ENCODE data around the gene TLCD2. TPM values are rescaled to one million over a fixed set of nuclear protein-coding genes. Genes with fewer than 3 reads are reported as not detected.

TLCD2 gene
- total and polyA plus RNA-seq, 9 donors = 1.5 to 9.1 (median 5.6) TPM

DNA sequence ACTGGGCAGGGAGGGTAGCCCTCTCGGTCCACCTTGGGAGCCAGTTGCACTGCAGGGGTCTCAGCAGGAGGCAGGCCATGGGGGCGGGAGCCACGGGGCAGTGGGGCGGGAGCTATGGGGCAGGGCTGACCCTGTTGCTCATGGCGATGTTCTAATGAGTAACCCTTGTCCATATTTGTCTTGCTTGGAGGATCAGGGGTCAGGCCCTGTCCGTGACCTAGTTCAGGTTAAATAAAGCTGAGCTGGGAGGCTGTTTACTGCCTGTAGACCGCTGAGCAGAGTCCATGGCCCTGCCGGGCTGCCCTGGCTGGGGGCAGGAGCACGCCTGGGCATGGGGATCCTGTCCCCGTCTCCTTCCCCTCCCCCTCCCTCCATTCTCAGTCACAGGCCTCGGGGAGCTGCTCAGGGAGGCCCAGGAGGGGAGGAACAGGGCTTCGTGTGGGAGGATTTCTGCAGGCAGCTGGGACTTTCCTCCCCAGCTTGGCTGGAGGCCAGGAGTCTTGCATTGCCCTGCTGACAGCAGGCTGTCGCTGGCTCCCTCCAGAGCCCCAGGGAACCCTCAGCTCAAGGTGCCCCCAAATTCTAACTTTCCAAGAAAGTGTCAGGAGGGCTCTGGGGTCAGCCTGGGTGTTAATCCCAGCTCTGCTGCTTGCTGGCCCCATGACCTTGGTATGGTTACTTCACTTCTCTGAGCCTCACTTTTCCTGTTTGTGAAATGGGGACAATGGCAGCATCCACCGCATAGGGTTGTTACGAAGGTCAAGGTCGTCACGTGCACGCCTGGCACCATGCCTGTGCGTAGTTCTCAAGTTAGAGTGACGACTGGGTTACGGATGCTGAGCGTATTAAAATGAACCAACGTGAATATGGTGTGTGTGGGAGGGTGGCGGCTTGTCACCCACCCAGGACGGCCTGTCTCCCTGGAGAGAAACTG lies 26.4 kb upstream of the TLCD2 start:
- intact Hi-C loops (cut with DNase I) = no loop called here
- no peak for TF ChIP-seq EP300 (IDR thresholded peaks at IDR 0.05)
- TF ChIP-seq, protein P1, sequence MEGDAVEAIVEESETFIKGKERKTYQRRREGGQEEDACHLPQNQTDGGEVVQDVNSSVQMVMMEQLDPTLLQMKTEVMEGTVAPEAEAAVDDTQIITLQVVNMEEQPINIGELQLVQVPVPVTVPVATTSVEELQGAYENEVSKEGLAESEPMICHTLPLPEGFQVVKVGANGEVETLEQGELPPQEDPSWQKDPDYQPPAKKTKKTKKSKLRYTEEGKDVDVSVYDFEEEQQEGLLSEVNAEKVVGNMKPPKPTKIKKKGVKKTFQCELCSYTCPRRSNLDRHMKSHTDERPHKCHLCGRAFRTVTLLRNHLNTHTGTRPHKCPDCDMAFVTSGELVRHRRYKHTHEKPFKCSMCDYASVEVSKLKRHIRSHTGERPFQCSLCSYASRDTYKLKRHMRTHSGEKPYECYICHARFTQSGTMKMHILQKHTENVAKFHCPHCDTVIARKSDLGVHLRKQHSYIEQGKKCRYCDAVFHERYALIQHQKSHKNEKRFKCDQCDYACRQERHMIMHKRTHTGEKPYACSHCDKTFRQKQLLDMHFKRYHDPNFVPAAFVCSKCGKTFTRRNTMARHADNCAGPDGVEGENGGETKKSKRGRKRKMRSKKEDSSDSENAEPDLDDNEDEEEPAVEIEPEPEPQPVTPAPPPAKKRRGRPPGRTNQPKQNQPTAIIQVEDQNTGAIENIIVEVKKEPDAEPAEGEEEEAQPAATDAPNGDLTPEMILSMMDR (IDR thresholded peaks at IDR 0.05) = no peak
- TF ChIP-seq POLR2A (IDR thresholded peaks at IDR 0.05) = no peak
- WGBS, 3 donors = 25 to 31% (median 25%) methylated on average over 19 to 25 of the region's 25 CpGs
- Histone ChIP-seq H3K4me1 (ENCODE audit: insufficient read depth) (peaks cover 20% of the 10 kb centered on the region), H3K27ac (peak overlapping the region; percentile 70 to 73), H3K27me3 (no peaks in the 10 kb centered on the region), H3K4me3 (no peak overlapping the region), H3K36me3 (no peaks in the 10 kb centered on the region), H3K9me3 (no peaks in the 10 kb centered on the region)
- DNase-seq = peak; percentile 75 to 88 (median 85)

DNA sequence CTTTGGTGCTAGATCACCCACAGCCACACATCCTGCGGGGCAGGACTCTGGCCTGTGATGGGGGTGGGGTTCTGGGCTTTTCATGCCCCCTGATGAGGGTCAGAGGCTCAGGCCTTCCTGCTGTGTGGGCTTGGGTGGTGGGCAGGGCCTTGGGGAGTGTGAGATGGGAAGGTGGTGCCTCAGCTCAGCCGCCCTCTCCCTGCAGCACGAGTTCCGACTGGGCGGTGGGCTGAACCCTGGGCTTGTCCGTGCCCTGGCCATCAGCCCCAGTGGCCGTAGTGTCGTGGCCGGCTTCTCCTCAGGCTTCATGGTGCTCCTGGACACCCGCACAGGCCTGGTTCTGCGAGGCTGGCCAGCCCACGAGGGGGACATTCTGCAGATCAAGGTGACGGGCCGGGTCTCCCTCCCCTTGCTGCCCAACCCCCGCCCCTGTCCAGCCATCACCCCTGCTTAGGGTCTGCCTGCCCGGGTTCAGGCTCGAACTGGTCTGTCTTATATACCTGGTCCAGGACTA lies 25.7 kb upstream of the TLCD2 start:
- 79 to 80% (median 80%) methylated on average over 16 to 17 of the region's 17 CpGs for WGBS, 3 donors

DNA sequence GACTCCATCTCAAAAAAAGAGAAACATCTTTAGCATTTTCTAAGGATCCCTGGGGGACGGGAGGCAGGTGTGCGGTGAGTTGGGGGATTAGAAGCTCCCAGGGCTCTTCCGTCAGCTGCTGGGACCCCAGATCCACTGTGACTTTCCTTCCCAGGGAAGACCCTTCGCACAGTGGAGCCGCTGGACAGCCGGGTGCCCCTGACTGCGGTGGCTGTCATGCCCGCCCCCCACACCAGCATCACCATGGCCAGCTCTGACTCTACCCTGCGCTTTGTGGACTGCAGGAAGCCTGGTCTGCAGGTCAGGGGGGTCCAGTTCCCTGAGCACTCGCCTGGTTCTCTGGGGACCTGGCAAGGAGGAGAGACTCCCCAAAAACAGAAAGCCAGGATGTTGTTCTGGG lies 25.2 kb upstream of the TLCD2 start:
- DNase-seq = peak in 1 of 5 donors; percentile 40
- intact Hi-C loops (cut with DNase I) = no loop called here
- Histone ChIP-seq H3K9me3 (no peaks in the 10 kb centered on the region), H3K4me3 (no peak overlapping the region), H3K4me1 (ENCODE audit: insufficient read depth) (peaks cover 28% of the 10 kb centered on the region), H3K27ac (peak overlapping the region in 1 of 2 donors; percentile 73), H3K27me3 (no peaks in the 10 kb centered on the region), H3K36me3 (no peaks in the 10 kb centered on the region)
- 96 to 99% (median 97%) methylated on average over 10 of the region's 10 CpGs for whole genome bisulfite sequencing, 3 donors
- TF ChIP-seq EP300 (IDR thresholded peaks at IDR 0.05) = no peak
- TF ChIP-seq, protein P1 (IDR thresholded peaks at IDR 0.05) = no peak
- no peak for TF ChIP-seq POLR2A (IDR thresholded peaks at IDR 0.05)

More for the DNA sequence above, 25.7 kb upstream of the TLCD2 start:
- TF ChIP-seq, protein P1 (IDR thresholded peaks at IDR 0.05) = no peak
- TF ChIP-seq EP300 (IDR thresholded peaks at IDR 0.05) (no peak), POLR2A (IDR thresholded peaks at IDR 0.05) (no peak)
- Histone ChIP-seq H3K4me1 (ENCODE audit: insufficient read depth) (peaks cover 24% of the 10 kb centered on the region), H3K36me3 (no peaks in the 10 kb centered on the region), H3K27ac (peak overlapping the region; percentile 70 to 73), H3K9me3 (no peaks in the 10 kb centered on the region), H3K27me3 (no peaks in the 10 kb centered on the region), H3K4me3 (no peak overlapping the region)
- DNase-seq = peak in 1 of 5 donors; percentile 49
- intact Hi-C loops (cut with DNase I) = no loop called here

DNA sequence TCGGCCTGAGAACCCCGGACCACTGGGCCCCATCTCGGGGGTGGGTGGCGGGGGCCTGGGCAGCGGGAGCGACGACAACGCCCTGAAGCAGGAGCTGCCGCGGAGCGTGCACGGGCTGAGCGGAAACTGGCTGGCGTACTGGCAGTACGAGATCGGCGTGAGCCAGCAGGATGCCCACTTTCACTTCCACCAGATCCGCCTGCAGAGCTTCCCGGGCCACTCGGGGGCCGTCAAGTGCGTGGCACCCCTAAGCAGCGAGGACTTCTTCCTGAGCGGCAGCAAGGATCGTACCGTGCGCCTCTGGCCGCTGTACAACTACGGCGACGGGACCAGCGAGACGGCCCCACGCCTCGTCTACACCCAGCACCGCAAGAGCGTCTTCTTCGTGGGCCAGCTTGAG lies 23.6 kb upstream of the TLCD2 start:
- peak in 2 of 5 donors; percentile 44 to 48 for DNase-seq
- no peaks in the 10 kb centered on the region for H3K9me3 ChIP-seq
- peaks cover 35% of the 10 kb centered on the region for H3K4me1 ChIP-seq (ENCODE audit: insufficient read depth)
- no peak overlapping the region for H3K4me3 ChIP-seq
- H3K27ac ChIP-seq = peak overlapping the region; percentile 12 to 58
- intact Hi-C loops (cut with DNase I) = no loop called here
- TF ChIP-seq EP300 (IDR thresholded peaks at IDR 0.05) (no peak), POLR2A (IDR thresholded peaks at IDR 0.05) (no peak)
- TF ChIP-seq, protein P1 (IDR thresholded peaks at IDR 0.05) = no peak
- no peaks in the 10 kb centered on the region for H3K27me3 ChIP-seq
- H3K36me3 ChIP-seq = no peaks in the 10 kb centered on the region
- 93 to 95% (median 94%) methylated on average over 37 to 38 of the region's 38 CpGs for WGBS, 3 donors

Measured in ovary (tissue), 9 donors.